Kidney (tissue), 14 donors: ENCODE data around the gene MYL7. TPM values are rescaled to one million over a fixed set of nuclear protein-coding genes. Genes with fewer than 3 reads are reported as not detected.
A peak's percentile ranks its signal among the peaks of the same experiment; 100 is the strongest.

Experiments
- DNase-seq, 5 donors: peaks; one replicate each; pipeline ENCODE4 v3.0.0-alpha.2; 2013 to 2020
- FAIRE-seq: peaks from 2 replicates; lab custom pipeline; 2012; peaks lifted over from hg19 to GRCh38; lab: Jason Lieb, UNC
- H3K27ac ChIP-seq, 2 donors: one replicate each; pipeline ENCODE4 v1.7.0; 2013; ENCODE audit warnings: low read depth in 2 of 2, low read length in 2 of 2, inconsistent platforms in 1 of 2
- H3K27me3 ChIP-seq: one replicate; pipeline ENCODE4 v1.7.1; 2013; ENCODE audit warnings: low read length, inconsistent platforms; ENCODE audit not compliant: control insufficient read depth, insufficient read depth
- H3K36me3 ChIP-seq, 3 donors: one replicate each; pipeline versions ENCODE4 v1.7.0 to v1.7.1; 2013; ENCODE audit warnings: low read length in 3 of 3, control low read depth in 1 of 3, inconsistent platforms in 1 of 3; ENCODE audit not compliant: insufficient read depth in 3 of 3, control insufficient read depth in 2 of 3
- H3K4me1 ChIP-seq, 3 donors: one replicate each; pipeline versions ENCODE4 v1.7.0 to v1.7.1; 2013; ENCODE audit warnings: low read length in 3 of 3, inconsistent platforms in 1 of 3, low read depth in 1 of 3; ENCODE audit not compliant: control insufficient read depth in 2 of 3, insufficient read depth in 2 of 3
- H3K4me3 ChIP-seq, 3 donors: one replicate each; pipeline versions ENCODE4 v1.7.0 to v1.8.1; 2013; ENCODE audit warnings: low read length in 3 of 3, control low read depth in 1 of 3, inconsistent platforms in 1 of 3
- H3K9ac ChIP-seq, 3 donors: one replicate each; pipeline versions ENCODE4 v1.7.0 to v1.7.1; 2013; ENCODE audit warnings: low read length in 3 of 3, control low read depth in 1 of 3, inconsistent platforms in 1 of 3
- H3K9me3 ChIP-seq, 3 donors: one replicate each; pipeline versions ENCODE4 v1.7.0 to v1.7.1; 2013; ENCODE audit warnings: low read length in 3 of 3, control low read depth in 1 of 3, inconsistent platforms in 1 of 3; ENCODE audit not compliant: control insufficient read depth in 2 of 3, insufficient read depth in 1 of 3
- CTCF ChIP-seq: IDR thresholded peaks from 3 replicates; pipeline ENCODE4 v1.5.1; 2012; ENCODE audit warnings: mild to moderate bottlenecking, moderate library complexity, borderline replicate concordance; ENCODE audit not compliant: insufficient read depth; ENCODE audit errors: extremely low read depth
- intact Hi-C: fragments of 100-400 bp; cut with DNase I; formaldehyde crosslinking; loops from one replicate; pipeline ENCODE4 v1.11.1; 2022
- polyA plus RNA-seq: library from polyadenylated mRNA; stranded (reverse); fragments of 350-450 nt; fragmentation: Illumina TruSeq; extraction: RNeasy Lipid Tissue Mini Kit (QIAGEN cat#74804); gene quantifications from one replicate; pipeline ENCODE4 v1.2.3, GENCODE V29; 2014; ENCODE audit warnings: low read depth, low replicate concordance; ENCODE audit not compliant: insufficient read depth
- total RNA-seq: library from RNA; stranded (reverse); fragmentation: NEBNext Ultra II Directional; extraction: Animal tissue kit (Norgen Biotek cat#: 25700); gene quantifications from one replicate; pipeline ENCODE4 v1.2.1, GENCODE V29; 2021
- donor health status: control.
- donor health status: control.
- donor health status: control.
- donor health status: control.
- donor health status: control.
- donor health status: DM: yes; HTN: yes; CAD: no.
- donor health status: Normal renal cell carcinoma (clear cell type).

The MYL7 gene
- total and polyA plus RNA-seq, 2 donors from 2014 or later = not detected

GRCh38 chr7:44112997-44113763, 28.0 kb downstream of the MYL7 start:
- peaks cover 0 to 3% (median 0%) of the 10 kb centered on the region in 3 donors for H3K36me3 ChIP-seq
- no peak overlapping the region for H3K9ac ChIP-seq
- H3K27ac ChIP-seq = no peak overlapping the region
- no peak for FAIRE-seq
- peak in 1 of 5 donors; percentile 62 for DNase-seq
- H3K4me3 ChIP-seq = no peak overlapping the region
- H3K9me3 ChIP-seq = no peaks in the 10 kb centered on the region
- no peaks in the 10 kb centered on the region for H3K4me1 ChIP-seq
- intact Hi-C loops = no loop called here
- H3K27me3 ChIP-seq = no peaks in the 10 kb centered on the region
- no peak for TF ChIP-seq CTCF

- intact Hi-C loops = no loop called here
- no peak overlapping the region for H3K27ac ChIP-seq
- FAIRE-seq (no peak), DNase-seq (peak in 1 of 5 donors; percentile 72)
- H3K9ac ChIP-seq = no peak overlapping the region
- no peaks in the 10 kb centered on the region for H3K27me3 ChIP-seq
- no peaks in the 10 kb centered on the region for H3K9me3 ChIP-seq
- no peaks in the 10 kb centered on the region for H3K4me1 ChIP-seq
- no peak for TF ChIP-seq CTCF
- no peak overlapping the region for H3K4me3 ChIP-seq
- peaks cover 0 to under 1% (median 0%) of the 10 kb centered on the region in 3 donors for H3K36me3 ChIP-seq
Measured at GRCh38 chr7:44112231-44112996, 28.7 kb downstream of the MYL7 start.

- intact Hi-C loops = no loop called here
- Histone ChIP-seq H3K27me3 (no peaks in the 10 kb centered on the region), H3K9me3 (no peaks in the 10 kb centered on the region), H3K9ac (no peak overlapping the region), H3K36me3 (no peaks in the 10 kb centered on the region), H3K4me3 (no peak overlapping the region), H3K27ac (no peak overlapping the region), H3K4me1 (no peaks in the 10 kb centered on the region)
- TF ChIP-seq CTCF = no peak
- FAIRE-seq (no peak), DNase-seq (peak in 2 of 5 donors; percentile 29 to 69)
Measured at GRCh38 chr7:44111761-44112160, 29.4 kb downstream of the MYL7 start.
